ENCODE measurements around the gene SEC14L5.

- TF ChIP-seq GATA3 (IDR thresholded peaks at IDR 0.05; ENCODE audit: low read depth, low read length) = no peak
- TF ChIP-seq GATA2 (IDR thresholded peaks at IDR 0.05; ENCODE audit: low read depth, low read length) = no peak
Observed at GRCh38 chr16:4980691-4981090, 22.6 kb downstream of the SEC14L5 start.
